GM19452 (cell line): ENCODE measurements around the gene UVSSA.
"Not testable (repeated sequence)": the region's sequence is repeated elsewhere in the genome, so short reads cannot be mapped to it uniquely, and the experiment has no call there.

Source experiments
- ATAC-seq: cut with Tn5 transposase; IDR thresholded peaks from one replicate; pipeline ENCODE4 v1.9.1; 2021; ENCODE audit not compliant: unreplicated experiment

Gene UVSSA

GRCh38 chr4:1375051-1375721 is 28.2 kb downstream of the UVSSA start:
- no peak for ATAC-seq

GRCh38 chr4:1375761-1376322 is 28.8 kb downstream of the UVSSA start:
- ATAC-seq: no peak

GRCh38 chr4:1376391-1376840 is 29.4 kb downstream of the UVSSA start:
- ATAC-seq: no peak

GRCh38 chr4:1376841-1377605 is 30.0 kb downstream of the UVSSA start:
- ATAC-seq: no peak

- no peak for ATAC-seq
Observed at GRCh38 chr4:1377606-1378261, 30.7 kb downstream of the UVSSA start.

- no peak for ATAC-seq
Observed at GRCh38 chr4:1378559-1379231, 31.7 kb downstream of the UVSSA start.

- no peak for ATAC-seq
Observed at GRCh38 chr4:1379351-1379781, 32.4 kb downstream of the UVSSA start.

- ATAC-seq: no peak
Observed at GRCh38 chr4:1379801-1380331, 32.9 kb downstream of the UVSSA start.

- ATAC-seq: no peak
Observed at GRCh38 chr4:1380368-1381151, 33.6 kb downstream of the UVSSA start.

GRCh38 chr4:1381181-1381621 is 34.2 kb downstream of the UVSSA start:
- no peak for ATAC-seq

- no peak for ATAC-seq
Observed at GRCh38 chr4:1381944-1382541, 35.0 kb downstream of the UVSSA start.

GRCh38 chr4:1382776-1383727 is 36.0 kb downstream of the UVSSA start:
- no peak for ATAC-seq

GRCh38 chr4:1383728-1384591 is 37.0 kb downstream of the UVSSA start:
- no peak for ATAC-seq

GRCh38 chr4:1384675-1385372 is 37.8 kb downstream of the UVSSA start:
- ATAC-seq: no peak

GRCh38 chr4:1385373-1386340 is 38.6 kb downstream of the UVSSA start:
- ATAC-seq: no peak

- not testable (repeated sequence) for ATAC-seq
Observed at GRCh38 chr4:1393363-1393762, 46.4 kb downstream of the UVSSA start.
